GM21529 (cell line): ENCODE data around the gene CPOX.

Source experiments
- ATAC-seq: cut with Tn5 transposase; IDR thresholded peaks from one replicate; pipeline ENCODE4 v1.9.1; 2021; ENCODE audit not compliant: unreplicated experiment

The CPOX gene

GRCh38 chr3:98541695-98542094, 51.7 kb downstream of the CPOX start:
- ATAC-seq, result no peak

- peak; percentile 46 for ATAC-seq
Observed at GRCh38 chr3:98540346-98540745, 53.1 kb downstream of the CPOX start.

GRCh38 chr3:98536456-98537017, 56.9 kb downstream of the CPOX start:
- ATAC-seq, result peak; percentile 71

- no peak for ATAC-seq
Observed at GRCh38 chr3:98534734-98535133, 58.7 kb downstream of the CPOX start.

GRCh38 chr3:98534168-98534567, 59.2 kb downstream of the CPOX start:
- no peak for ATAC-seq

- ATAC-seq, result no peak
Observed at GRCh38 chr3:98532709-98533571, 60.5 kb downstream of the CPOX start.

- no peak for ATAC-seq
Observed at GRCh38 chr3:98532275-98532637, 61.2 kb downstream of the CPOX start.

- ATAC-seq, result no peak
Observed at GRCh38 chr3:98531622-98532274, 61.7 kb downstream of the CPOX start, which contains the start of gene GPR15. Gene GPR15 (plus strand): TSS chr3:98531978. CDS start chr3:98532034, 56 bp downstream.

GRCh38 chr3:98530676-98531075, 62.7 kb downstream of the CPOX start:
- ATAC-seq, result no peak

GRCh38 chr3:98529856-98530459, 63.5 kb downstream of the CPOX start:
- ATAC-seq, result no peak
